PFSK-1 (cell line): ENCODE results near the gene QRFP.

ENCODE experiments used
- POLR2AphosphoS5 ChIP-seq: IDR thresholded peaks from 2 replicates; pipeline ENCODE4 v1.6.1; 2012; ENCODE audit warnings: low read depth, mild to moderate bottlenecking, control low read depth, low read length, moderate library complexity
- SIN3A ChIP-seq: IDR thresholded peaks from 2 replicates; pipeline ENCODE4 v1.6.1; 2012; ENCODE audit warnings: mild to moderate bottlenecking, low read length, moderate library complexity, borderline replicate concordance; ENCODE audit not compliant: insufficient read depth

- TF ChIP-seq POLR2AphosphoS5: no peak
- no peak for TF ChIP-seq SIN3A
Observed at GRCh38 chr9:130890124-130890523, 6.5 kb downstream of the QRFP start.
